HL-60 (cell line): ENCODE measurements around the gene RAPGEF2.

Experiments
- GABPA ChIP-seq: IDR thresholded peaks from 2 replicates; pipeline ENCODE4 v1.6.1; 2012; ENCODE audit warnings: low read depth
- POLR2AphosphoS5 ChIP-seq: IDR thresholded peaks from 2 replicates; pipeline ENCODE4 v1.6.1; 2012; ENCODE audit warnings: low read depth
- TF ChIP-seq, protein P1 (sequence below): IDR thresholded peaks from one replicate; pipeline ENCODE4 v1.5.1; 2011; ENCODE audit warnings: low read length, control low read depth, inconsistent platforms; ENCODE audit not compliant: insufficient read depth
- TF ChIP-seq, protein P2 (sequence below): IDR thresholded peaks from 2 replicates; pipeline ENCODE4 v1.6.1; 2012; ENCODE audit warnings: low read depth; ENCODE audit not compliant: insufficient replicate concordance

DNA sequence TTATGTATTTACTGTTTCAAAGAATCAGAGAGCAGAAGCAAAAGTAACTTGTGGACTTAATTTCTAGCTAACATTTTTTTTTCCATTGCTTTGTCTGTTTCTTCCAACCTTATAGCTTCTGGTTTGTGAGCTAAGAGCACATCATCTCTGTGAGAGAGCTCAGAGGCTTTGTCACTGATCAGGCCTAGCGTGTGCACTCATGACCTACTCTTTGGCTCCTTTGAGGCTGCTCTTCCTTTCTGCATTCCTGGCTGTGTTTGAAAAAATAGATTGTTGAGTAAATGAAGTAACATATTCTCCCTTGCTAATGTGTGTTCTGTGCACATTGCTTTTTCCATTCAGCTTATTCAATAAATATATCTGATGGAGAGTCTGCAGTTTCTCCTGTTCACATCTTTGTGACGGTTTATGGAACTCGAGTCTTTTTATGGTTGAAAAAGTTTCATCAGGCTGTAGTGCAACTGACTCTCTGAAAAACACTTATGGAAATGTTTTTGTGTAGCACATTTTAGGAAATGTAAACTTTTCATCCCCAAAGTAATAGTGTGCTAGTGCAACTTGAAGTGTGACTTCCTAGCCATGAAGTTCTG, 133.0 kb downstream of the RAPGEF2 start:
- TF ChIP-seq, protein P1, sequence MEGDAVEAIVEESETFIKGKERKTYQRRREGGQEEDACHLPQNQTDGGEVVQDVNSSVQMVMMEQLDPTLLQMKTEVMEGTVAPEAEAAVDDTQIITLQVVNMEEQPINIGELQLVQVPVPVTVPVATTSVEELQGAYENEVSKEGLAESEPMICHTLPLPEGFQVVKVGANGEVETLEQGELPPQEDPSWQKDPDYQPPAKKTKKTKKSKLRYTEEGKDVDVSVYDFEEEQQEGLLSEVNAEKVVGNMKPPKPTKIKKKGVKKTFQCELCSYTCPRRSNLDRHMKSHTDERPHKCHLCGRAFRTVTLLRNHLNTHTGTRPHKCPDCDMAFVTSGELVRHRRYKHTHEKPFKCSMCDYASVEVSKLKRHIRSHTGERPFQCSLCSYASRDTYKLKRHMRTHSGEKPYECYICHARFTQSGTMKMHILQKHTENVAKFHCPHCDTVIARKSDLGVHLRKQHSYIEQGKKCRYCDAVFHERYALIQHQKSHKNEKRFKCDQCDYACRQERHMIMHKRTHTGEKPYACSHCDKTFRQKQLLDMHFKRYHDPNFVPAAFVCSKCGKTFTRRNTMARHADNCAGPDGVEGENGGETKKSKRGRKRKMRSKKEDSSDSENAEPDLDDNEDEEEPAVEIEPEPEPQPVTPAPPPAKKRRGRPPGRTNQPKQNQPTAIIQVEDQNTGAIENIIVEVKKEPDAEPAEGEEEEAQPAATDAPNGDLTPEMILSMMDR: no peak
- TF ChIP-seq POLR2AphosphoS5: no peak
- TF ChIP-seq, protein P2, sequence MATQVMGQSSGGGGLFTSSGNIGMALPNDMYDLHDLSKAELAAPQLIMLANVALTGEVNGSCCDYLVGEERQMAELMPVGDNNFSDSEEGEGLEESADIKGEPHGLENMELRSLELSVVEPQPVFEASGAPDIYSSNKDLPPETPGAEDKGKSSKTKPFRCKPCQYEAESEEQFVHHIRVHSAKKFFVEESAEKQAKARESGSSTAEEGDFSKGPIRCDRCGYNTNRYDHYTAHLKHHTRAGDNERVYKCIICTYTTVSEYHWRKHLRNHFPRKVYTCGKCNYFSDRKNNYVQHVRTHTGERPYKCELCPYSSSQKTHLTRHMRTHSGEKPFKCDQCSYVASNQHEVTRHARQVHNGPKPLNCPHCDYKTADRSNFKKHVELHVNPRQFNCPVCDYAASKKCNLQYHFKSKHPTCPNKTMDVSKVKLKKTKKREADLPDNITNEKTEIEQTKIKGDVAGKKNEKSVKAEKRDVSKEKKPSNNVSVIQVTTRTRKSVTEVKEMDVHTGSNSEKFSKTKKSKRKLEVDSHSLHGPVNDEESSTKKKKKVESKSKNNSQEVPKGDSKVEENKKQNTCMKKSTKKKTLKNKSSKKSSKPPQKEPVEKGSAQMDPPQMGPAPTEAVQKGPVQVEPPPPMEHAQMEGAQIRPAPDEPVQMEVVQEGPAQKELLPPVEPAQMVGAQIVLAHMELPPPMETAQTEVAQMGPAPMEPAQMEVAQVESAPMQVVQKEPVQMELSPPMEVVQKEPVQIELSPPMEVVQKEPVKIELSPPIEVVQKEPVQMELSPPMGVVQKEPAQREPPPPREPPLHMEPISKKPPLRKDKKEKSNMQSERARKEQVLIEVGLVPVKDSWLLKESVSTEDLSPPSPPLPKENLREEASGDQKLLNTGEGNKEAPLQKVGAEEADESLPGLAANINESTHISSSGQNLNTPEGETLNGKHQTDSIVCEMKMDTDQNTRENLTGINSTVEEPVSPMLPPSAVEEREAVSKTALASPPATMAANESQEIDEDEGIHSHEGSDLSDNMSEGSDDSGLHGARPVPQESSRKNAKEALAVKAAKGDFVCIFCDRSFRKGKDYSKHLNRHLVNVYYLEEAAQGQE: no peak
- no peak for TF ChIP-seq GABPA
